ENCODE data around the gene BRAF.
"Not testable (repeated sequence)": the region's sequence is repeated elsewhere in the genome, so short reads cannot be mapped to it uniquely, and the experiment has no call there.

BRAF gene

DNA sequence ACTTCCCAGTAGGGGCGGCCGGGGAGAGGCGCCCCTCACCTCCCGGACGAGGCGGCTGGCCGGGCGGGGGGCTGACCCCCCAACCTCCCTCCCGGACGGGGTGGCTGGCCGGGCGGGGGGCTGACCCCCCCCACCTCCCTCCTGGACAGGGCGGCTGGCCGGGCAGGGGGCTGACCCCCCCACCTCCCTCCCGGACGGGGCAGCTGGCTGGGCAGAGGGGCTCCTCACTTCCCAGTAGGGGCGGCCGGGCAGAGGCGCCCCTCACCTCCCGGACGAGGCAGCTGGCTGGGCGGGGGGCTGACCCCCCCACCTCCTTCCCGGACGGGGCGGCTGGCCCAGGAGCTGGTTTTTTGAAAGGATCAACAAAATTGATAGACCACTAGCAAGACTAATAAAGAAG lies 161.6 kb downstream of the BRAF start:
- DNase-seq: not testable (repeated sequence)

DNA sequence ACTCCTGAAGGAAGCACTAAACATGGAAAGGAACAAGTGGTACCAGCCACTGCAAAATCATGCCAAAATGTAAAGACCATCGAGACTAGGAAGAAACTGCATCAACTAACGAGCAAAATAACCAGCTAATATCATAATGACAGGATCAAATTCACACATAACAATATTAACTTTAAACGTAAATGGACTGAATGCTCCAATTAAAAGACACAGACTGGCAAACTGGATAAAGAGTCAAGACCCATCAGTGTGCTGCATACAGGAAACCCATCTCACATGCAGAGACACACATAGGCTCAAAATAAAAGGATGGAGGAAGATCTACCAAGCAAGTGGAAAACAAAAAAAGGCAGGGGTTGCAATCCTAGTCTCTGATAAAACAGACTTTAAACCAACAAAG lies 163.4 kb downstream of the BRAF start:
- DNase-seq: not testable (repeated sequence)

DNA sequence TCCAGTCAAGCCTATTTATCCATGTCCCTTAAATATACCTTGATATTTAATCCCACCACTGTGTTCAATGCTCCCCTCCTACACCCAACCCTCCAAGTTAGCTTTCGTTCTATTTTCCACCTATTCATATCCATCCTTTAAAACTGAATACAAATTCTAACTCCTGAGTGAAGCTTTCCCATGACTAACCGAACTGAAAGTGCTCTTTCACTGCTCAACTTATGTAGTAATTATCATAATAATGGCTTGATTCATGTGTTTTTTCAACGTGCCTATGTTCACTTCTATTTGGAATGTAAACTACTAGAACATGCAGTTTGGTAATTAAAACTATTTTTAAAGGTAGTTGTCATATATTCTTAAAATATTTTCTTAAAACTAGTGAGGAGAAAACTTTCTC lies 170.2 kb downstream of the BRAF start:
- no peak for DNase-seq

DNA sequence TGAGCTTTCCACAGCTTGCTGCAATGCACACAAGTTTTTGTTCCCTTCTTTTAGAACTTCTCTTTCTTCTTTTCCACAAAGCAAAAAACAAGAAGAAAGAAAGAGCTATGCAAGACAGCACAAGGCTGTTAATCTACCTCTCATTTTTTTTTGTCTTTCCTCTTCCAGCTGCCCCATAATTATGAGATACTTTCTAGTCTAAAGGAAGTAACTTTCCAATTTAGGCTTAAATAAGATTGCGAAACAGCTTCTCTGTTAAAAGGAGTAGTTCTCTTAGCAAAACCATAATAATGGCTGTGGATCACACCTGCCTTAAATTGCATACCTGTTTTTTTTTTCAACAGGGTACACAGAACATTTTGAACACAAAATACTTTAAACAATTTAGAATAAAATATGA lies 172.2 kb downstream of the BRAF start:
- DNase-seq: no peak

DNA sequence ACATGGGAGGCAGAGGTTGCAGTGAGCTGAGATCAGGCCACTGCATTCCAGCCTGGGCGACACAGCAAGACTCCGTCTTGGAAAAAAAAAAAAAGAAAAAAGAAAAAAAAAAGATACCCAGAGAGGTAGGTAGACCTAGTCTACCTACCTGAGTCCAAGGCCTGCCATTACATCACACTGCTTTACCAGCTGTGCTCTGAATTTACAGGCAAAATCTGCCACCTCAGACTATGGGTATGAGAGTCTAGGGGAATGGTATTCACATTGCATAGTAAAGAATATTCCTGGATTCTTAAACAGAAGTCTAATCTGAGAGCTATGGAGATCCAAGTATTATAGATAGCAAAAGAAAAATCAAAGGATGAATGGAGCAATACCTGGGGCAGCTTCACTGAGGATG lies 178.0 kb downstream of the BRAF start:
- DNase-seq: no peak

DNA sequence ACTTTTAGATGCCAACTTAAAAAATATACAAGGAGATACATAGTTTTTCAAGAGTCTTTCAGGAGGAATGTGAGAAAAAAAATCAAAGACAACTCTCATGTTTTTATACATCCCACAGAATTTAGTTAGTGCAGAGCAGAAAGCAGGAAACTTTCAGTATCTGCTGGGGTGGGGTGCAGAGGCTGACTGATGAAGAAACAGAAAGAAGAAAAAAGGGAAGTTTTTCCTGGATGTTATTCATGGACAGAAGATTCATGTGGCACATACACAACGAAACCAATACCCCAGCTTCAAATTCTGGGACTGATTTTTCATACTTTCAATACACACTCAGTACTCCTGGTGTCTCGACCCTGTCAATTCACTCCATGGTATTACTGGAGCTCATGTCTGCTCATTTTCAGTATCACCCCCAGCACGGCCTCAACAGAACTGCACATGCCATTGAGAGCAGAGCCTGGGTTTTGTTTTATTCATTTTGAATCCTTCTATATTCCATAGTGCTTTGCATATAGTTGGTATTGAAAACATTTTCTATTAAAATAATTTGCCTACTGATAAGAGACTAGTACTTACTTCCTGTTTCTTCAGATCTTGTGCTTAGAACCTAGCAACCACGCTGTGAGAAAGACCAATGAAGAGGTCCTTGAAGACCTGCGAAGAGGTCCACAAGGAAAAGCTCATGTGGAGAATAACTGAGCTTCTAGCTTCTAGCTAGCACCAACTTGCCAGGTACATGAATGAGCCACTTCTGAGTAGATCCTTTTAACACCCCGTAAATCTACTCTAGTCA lies 179.3 kb downstream of the BRAF start:
- DNase-seq: no peak

DNA sequence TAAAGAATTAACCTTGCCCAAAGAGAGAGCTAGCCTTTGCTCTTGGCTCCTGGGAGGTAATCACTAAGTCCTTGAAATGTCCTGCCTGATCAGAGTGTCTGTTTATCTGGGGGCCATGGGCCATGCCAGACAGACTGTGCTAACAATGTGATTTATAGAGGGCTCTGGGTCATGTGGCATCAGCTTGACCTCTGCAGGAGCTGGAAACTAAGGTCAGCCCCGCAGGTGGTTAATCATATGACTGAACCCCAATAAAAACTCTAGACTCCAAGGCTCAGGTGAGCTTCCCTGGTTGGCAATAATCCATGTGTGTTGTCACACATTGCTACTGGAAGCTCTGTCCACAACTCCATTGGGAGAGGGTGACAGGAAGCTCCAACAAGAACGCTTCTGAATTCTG lies 180.7 kb downstream of the BRAF start:
- DNase-seq: no peak

DNA sequence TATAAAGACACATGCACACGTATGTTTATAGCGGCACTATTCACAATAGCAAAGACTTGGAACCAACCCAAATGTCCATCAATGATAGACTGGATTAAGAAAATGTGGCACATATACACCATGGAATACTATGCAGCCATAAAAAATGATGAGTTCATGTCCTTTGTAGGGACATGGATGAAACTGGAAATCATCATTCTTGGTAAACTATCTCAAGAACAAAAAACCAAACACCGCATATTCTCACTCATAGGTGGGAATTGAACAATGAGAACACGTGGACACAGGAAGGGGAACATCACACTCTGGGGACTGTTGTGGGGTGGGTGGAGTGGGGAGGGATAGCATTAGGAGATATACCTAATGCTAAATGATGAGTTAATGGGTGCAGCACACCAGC lies 181.5 kb downstream of the BRAF start:
- not testable (repeated sequence) for DNase-seq

DNA sequence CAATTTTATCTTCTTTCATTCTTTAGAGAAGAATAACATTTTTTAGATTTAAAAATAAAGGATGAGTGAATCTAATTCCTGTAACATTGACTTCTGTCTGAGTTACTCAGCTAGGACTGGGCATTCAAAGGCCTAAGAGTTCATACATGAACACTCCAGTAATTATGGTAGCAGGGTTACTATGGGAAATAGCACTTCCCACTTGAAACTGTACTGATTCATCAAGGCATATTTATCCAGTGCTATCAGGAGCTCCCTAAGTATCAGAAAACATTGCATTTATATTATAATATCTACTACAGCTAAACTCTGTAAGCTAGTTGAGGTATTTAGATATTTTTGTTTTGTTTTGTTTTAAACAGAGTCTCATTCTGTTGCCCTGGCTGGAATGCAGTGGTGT lies 186.4 kb downstream of the BRAF start:
- no peak for DNase-seq

DNA sequence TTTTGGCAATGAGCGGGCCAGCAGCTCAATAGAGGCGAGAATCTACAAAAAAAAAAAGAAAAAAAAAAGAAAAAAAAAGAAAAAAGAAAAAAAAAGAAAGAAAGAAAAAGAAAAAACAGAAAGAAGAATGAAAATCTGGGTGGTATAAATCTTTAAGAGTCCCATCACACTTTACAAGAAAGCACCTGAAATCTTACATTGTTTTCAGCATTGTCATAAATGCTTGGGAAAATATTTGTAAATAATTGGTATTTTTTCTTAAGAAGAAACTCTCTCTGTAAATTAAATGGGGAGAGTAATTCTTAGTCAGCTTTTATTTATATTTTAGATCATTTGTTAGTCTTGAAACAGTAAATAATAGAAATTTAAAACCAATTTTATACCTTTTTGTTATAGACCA lies 190.0 kb downstream of the BRAF start:
- DNase-seq: no peak

DNA sequence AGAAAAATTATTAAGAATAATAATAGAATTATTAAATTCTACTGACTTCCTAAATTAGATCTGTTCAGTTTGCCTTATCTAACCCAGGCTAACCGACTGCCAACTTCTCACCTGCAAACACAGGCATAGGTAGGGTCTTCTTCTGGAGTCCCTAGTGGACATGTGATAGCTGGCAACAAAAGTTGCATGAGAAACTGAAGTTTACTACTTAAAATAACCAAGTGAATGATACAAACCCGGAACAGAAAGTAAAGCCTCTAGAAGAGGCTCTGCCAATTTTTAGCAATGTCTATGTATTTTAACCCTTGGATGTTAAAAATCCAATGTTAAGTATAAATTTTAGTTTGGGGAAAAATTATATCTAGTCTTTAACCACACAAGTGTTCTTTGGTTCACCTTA lies 190.6 kb downstream of the BRAF start:
- no peak for DNase-seq

DNA sequence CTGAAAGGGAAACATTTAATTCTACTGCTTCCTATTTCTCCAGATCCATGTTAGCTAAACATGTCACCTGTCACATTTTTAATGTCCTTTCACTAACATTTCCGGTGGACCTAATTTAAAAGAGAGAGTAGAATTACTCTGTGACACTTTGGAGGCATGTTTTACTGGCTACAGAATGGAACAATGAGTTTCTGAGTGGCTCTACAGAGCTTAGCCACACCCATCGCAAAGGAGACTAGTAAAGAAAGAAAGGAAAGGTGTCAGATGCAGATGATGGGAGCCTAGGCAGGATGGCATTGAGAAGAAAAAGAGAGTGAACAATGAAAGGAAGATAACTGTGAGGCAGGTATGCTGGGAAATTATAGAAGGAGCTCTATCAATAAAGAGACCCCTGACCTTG lies 192.3 kb downstream of the BRAF start:
- no peak for DNase-seq

DNA sequence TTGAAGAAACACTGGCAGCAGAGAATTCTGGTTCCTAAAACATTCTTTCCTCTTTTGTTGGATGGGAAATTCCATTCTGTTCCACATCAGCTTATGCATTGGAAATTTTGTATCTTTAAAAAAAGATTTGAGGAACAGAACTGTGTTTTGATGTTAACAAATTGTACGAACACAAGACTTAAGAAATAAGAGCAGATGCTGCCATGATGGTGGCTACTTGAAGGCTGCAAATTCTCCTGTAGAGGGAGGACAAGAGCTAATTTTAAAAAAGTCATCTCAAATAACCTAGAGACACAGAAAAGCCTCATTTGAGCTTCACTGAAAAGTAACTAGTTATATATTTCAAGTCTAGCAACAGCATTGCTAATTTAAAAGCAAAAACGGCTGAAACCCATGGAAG lies 198.4 kb downstream of the BRAF start:
- DNase-seq: no peak

DNA sequence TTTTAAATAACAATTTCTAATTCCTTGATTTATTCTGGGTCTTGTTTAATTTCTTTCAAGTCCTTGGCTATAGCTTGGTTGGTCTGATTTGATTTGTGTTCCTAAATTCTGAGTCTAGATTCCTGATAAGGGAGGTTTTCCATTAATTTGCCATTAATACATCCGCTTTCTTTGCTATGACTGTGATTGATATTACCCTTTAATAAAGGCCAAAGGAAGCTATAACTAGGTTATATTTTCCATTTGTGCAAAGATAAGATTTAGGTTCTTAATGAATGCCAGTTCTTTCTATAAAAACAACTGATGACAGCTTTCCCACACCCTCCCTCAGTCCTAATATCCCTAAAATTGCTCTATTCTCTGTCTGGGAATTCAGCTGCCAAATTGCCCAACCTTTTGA lies 200.0 kb downstream of the BRAF start:
- DNase-seq: no peak

DNA sequence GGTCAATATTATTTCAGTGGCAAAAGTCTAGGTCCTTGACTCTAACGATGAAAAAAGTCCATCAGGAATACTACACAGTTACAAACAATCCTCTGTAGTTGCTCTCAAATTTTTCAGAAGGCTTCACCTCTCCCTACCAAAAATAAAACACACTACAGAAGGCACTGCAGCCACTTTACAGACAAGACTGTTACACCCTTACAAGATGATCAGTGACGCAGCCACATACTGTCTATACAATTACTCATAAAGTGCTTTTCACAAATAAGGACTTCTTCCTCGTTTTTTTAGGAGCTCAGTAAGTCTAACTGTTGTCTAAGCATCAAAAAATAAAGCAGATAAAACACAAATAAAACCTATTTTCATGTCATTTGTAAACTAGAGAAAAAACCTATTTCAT lies 201.2 kb downstream of the BRAF start:
- DNase-seq: no peak

DNA sequence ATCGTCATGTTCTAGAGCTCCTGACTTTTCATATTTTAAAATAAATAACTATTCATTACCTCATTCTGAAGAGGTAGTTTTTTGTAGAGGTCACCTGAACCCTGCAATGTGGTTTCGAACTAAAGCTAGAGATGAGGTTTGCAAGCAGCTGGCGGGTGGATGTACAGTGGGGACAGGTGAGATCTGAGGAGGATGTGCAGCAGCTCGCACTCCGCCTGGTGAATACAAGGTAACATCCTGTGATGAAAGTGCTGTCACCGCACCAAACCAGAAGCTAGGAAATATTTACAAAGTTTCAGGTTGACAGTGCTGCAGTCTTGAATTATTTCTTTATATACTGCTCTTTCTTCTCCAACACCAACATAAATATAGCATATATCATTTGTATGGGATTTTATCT lies 201.7 kb downstream of the BRAF start:
- DNase-seq: no peak

DNA sequence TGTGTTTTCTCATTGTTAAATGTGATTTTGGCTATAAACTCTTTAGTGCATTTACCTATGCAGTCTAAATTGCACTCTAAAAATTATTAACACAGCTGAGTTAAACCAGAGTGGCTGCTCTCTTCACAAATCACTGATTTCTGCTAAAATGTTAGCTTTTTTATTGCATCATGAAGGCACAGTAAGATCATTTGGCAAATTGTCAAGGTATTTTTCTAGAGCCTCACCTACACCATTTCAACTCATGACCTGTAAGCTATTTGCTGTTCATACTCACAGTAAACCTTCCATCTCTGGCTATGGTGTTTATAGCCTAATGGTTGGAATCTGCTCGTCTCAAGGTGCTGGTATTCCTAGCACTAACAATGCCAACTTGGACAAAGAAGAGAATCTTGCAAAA lies 202.5 kb downstream of the BRAF start:
- no peak for DNase-seq

DNA sequence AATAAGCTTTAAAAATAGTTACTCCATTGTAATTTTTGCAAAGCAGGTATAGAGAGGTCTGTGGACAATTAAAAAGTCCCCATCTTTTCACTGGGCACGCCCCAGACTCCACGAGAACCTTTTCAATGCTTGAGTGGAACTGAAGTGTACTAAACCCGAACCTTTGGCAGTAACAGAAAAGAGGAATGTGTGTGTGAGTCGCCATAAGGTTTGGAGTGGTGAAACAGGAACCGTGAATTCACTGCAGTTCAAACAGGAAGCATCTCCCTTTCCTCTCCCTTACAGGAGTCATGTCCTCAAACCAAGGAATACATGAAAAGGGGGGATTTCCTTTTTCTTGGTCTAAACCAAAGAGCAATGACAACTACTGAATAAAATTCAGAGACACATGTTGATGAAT lies 205.0 kb downstream of the BRAF start:
- DNase-seq: no peak

DNA sequence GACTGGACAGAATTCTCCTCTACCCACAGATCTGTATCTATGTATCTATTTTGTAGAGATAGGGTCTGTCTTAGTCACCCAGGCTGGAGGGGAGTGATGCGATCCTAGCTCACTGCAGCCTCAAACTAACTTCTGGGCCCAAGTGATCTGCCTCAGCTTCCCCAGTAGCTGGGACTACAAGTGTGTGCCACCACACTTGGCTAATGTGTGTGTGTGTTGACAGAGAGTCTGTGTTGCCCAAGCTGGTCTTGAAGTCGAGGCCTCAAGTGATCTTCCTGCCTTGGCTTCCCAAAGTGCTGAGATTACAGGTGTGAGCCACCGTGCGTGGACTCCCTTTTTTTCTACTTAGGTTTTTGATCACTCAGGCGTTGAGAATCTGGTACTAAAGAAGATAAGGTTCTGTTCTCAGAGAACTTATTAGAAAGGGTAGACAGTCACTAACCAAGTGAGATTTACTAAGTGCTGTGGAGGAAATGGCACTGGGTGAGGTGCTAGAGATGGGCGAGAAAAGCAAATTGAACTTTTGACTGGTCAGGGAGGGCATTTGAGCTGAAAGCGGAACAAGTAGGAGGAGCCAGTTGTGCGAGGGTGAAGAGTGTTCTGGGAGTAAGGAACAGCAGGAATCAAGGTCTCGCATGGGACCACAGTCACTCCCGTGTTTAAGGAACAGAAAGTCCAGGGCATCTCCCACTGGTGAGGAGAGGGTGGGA lies 210.2 kb downstream of the BRAF start:
- DNase-seq: no peak

DNA sequence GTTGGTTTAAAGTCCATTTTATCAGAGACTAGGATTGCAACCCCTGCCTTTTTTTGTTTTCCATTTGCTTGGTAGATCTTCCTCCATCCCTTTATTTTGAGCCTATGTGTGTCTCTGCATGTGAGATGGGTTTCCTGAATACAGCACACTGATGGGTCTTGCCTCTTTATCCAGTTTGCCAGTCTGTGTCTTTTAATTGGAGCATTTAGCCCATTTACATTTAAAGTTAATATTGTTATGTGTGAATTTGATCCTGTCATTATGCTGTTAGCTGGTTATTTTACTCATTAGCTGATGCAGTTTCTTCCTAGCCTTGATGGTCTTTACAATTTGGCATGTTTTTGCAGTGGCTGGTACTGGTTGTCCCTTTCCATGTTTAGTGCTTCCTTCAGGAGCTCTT lies 212.3 kb downstream of the BRAF start:
- DNase-seq: not testable (repeated sequence)

DNA sequence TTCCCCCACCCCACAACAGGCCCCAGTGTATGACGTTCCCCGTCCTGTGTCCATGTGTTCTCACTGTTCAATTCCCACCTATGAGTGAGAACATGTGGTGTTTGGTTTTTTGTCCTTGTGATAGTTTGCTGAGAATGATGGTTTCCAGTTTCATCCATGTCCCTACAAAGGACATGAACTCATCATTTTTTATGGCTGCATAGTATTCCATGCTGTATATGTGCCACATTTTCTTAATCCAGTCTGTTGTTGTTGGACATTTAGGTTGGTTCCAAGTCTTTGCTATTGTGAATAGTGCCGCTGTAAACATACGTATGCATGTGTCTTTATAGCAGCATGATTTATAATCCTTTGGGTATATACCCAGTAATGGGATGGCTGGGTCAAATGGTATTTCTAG lies 216.0 kb downstream of the BRAF start:
- not testable (repeated sequence) for DNase-seq

DNA sequence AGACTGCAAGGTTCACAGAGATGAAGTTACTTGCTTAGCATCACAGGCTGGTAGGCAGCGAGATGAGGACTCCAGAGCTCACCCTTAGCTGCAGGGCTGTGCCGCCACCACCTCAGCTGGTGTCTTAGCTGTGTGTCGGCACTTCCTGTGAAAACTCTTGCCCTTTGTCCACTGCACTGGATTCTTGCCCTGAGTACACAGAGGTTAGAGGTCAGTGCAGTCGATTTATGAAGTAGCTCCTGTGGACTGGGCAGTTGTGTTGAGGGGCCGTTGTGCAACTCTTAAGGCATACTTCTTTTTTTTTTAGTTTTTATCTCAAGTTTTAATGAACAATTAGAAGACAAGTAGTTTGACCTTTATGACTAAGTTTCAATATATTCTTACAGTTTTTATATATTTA lies 217.6 kb downstream of the BRAF start:
- no peak for DNase-seq

DNA sequence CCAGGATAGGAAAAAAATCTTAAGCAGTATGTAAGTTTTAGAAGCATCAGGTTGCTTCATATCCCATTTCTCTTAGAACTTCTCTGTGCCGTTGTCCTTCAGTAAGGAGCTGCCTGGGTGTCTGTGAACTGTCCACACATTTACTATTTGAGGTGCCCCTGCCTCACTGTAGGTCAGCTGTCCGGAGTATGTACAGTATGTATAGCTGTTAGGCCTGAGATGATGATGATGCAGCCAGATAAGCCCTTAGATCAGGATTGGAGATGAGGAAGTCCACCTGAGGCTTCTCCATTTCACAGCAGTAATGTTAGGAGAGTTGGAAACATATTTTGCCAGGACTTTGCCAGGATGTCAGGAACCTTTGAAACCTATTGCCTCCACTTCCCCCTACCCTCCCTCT lies 220.5 kb downstream of the BRAF start:
- DNase-seq: no peak

DNA sequence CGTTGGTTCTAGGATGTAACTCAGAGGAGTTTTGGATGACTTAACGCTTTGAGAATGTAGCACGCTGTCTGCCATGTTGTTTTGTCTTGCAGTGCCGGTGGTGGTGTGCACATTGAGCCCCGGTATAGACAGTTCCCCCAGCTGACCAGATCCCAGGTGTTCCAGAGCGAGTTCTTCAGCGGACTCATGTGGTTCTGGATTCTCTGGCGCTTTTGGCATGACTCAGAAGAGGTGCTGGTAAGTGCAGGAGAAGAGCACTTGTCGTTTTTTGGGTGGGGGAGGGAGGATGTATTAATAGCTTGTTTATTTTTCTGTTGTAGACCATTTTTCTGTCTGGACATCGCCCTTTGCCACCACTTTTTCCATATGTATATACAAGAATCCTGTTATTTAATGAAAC lies 222.0 kb downstream of the BRAF start:
- DNase-seq: no peak

DNA sequence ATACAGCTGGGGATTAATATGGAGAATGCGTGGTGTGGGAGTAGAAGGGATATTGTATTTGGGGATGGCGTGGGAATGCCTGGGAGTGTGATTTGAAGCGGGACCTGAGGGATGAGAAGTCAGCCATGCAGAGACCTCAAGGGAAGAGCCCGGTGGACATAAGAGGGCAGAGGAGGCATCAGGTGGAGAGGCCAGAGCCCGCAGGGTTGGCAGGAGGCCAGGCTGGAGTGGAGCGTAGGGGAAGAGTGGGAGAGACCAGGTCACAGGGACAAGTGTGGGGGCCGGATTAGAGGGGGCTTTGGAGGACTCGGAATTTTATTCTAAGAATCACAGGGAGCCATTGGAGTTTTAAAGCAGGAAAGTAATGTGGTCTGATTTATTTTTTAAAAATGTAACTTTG lies 226.3 kb downstream of the BRAF start:
- no peak for DNase-seq

All from KG1 (cell line).